Liver (tissue), 9 donors: ENCODE data around the gene OR2AJ1. TPM values are rescaled to one million over a fixed set of nuclear protein-coding genes. Genes with fewer than 3 reads are reported as not detected.

Experiments used
- DNase-seq: peaks from one replicate; pipeline ENCODE4 v3.0.0-alpha.2; 2017; ENCODE audit warnings: low spot score
- H3K27ac ChIP-seq, 2 donors: one replicate each; pipeline ENCODE4 v1.7.0; 2013; ENCODE audit warnings: inconsistent platforms in 2 of 2, low read length in 2 of 2, control low read depth in 1 of 2, low read depth in 1 of 2, mild to moderate bottlenecking in 1 of 2
- H3K27me3 ChIP-seq, 4 donors: one replicate each; pipeline versions ENCODE4 v1.6.1 to v1.7.0; 2013; ENCODE audit warnings: low read length in 3 of 4, inconsistent platforms in 1 of 4, mild to moderate bottlenecking in 1 of 4, moderate library complexity in 1 of 4; ENCODE audit not compliant: control insufficient read depth in 4 of 4, insufficient read depth in 4 of 4
- H3K36me3 ChIP-seq, 4 donors: one replicate each; pipeline versions ENCODE4 v1.6.1 to v1.7.0; 2013; ENCODE audit warnings: low read length in 3 of 4, mild to moderate bottlenecking in 3 of 4, low read depth in 1 of 4, moderate library complexity in 1 of 4; ENCODE audit not compliant: control insufficient read depth in 4 of 4, insufficient read depth in 3 of 4
- H3K4me1 ChIP-seq, 4 donors: one replicate each; pipeline versions ENCODE4 v1.6.1 to v1.7.0; 2013; ENCODE audit warnings: low read length in 3 of 4, mild to moderate bottlenecking in 3 of 4, moderate library complexity in 1 of 4; ENCODE audit not compliant: control insufficient read depth in 4 of 4, insufficient read depth in 4 of 4
- H3K4me3 ChIP-seq, 3 donors: one replicate each; pipeline versions ENCODE4 v1.6.1 to v1.7.0; 2013; ENCODE audit warnings: low read length in 3 of 3, control low read depth in 1 of 3, low read depth in 1 of 3, mild to moderate bottlenecking in 1 of 3
- H3K9ac ChIP-seq, 2 donors: one replicate each; pipeline ENCODE4 v1.7.0; 2013; ENCODE audit warnings: low read length in 2 of 2, mild to moderate bottlenecking in 2 of 2, moderate library complexity in 2 of 2, control low read depth in 1 of 2, low read depth in 1 of 2
- H3K9me3 ChIP-seq, 4 donors: one replicate each; pipeline versions ENCODE4 v1.6.1 to v1.7.0; 2013; ENCODE audit warnings: low read length in 3 of 4; ENCODE audit not compliant: control insufficient read depth in 4 of 4
- EGR1 ChIP-seq, 2 donors: IDR thresholded peaks; 2 replicates each; pipeline ENCODE4 v1.6.1; 2016 to 2018; ENCODE audit warnings: antibody characterized with exemption in 2 of 2, low read depth in 2 of 2
- FOXA1 ChIP-seq: IDR thresholded peaks from 2 replicates; pipeline ENCODE4 v1.6.1; 2016; ENCODE audit warnings: antibody characterized with exemption
- FOXA2 ChIP-seq: IDR thresholded peaks from 2 replicates; pipeline ENCODE4 v1.6.1; 2016; ENCODE audit warnings: antibody characterized with exemption
- GABPA ChIP-seq, 2 donors: IDR thresholded peaks in 1 of 2; conservative IDR thresholded peaks in 1 of 2; 2 replicates each; pipeline ENCODE4 v1.6.1; 2016; ENCODE audit warnings: antibody characterized with exemption in 2 of 2, mild to moderate bottlenecking in 1 of 2, moderate library complexity in 1 of 2
- HNF4A ChIP-seq, 2 donors: conservative IDR thresholded peaks; 2 replicates each; pipeline ENCODE4 v1.6.1; 2016; ENCODE audit warnings: antibody characterized with exemption in 2 of 2, mild to moderate bottlenecking in 2 of 2
- JUND ChIP-seq, 2 donors: IDR thresholded peaks; 2 replicates each; pipeline ENCODE4 v1.6.1; 2016; ENCODE audit warnings: antibody characterized with exemption in 2 of 2
- NR2F2 ChIP-seq: IDR thresholded peaks from 2 replicates; pipeline ENCODE4 v1.6.1; 2016; ENCODE audit warnings: antibody characterized with exemption
- RAD21 ChIP-seq, 2 donors: IDR thresholded peaks; 2 replicates each; pipeline ENCODE4 v1.6.1; 2016; ENCODE audit warnings: antibody characterized with exemption in 2 of 2, mild to moderate bottlenecking in 2 of 2
- RXRA ChIP-seq, 2 donors: IDR thresholded peaks; 2 replicates each; pipeline ENCODE4 v1.6.1; 2017 to 2018; ENCODE audit warnings: antibody characterized with exemption in 2 of 2, mild to moderate bottlenecking in 1 of 2
- SP1 ChIP-seq: IDR thresholded peaks from 2 replicates; pipeline ENCODE4 v1.6.1; 2018; ENCODE audit warnings: antibody characterized with exemption, mild to moderate bottlenecking
- TAF1 ChIP-seq: conservative IDR thresholded peaks from 2 replicates; pipeline ENCODE4 v1.6.1; 2016; ENCODE audit warnings: antibody characterized with exemption, mild to moderate bottlenecking
- YY1 ChIP-seq: IDR thresholded peaks from 2 replicates; pipeline ENCODE4 v1.6.1; 2016; ENCODE audit warnings: antibody characterized with exemption, mild to moderate bottlenecking
- WGBS: extraction: QIAGEN DNeasy Blood & Tissue Kit; methylation state at CpG from one replicate; pipeline ENCODE4 v1.1.7; 2013; 5-methylcytosine and 5-hydroxymethylcytosine counted together
- polyA plus RNA-seq, 2 donors: library from polyadenylated mRNA; stranded (reverse) in 1 of 2; unstranded in 1 of 2; fragments of 200-250 nt in 1 of 2; fragments of >200 nt in 1 of 2; fragmentation: Nextera tagmentation in 1 of 2; extraction: Ambion mirVana in 1 of 2; gene quantifications; one replicate each; pipeline versions ENCODE4 v1.2.1 to v1.2.3, GENCODE V29; 2013 to 2015
- total RNA-seq, 2 donors: library from RNA; depleted of rRNA; stranded (reverse); fragments of >200 nt; gene quantifications; one replicate each; pipeline ENCODE4 v1.2.3, GENCODE V29; 2014
- TF ChIP-seq, protein P1 (sequence below): IDR thresholded peaks from 2 replicates; pipeline ENCODE4 v1.6.1; 2016; ENCODE audit warnings: antibody characterized with exemption
- TF ChIP-seq, protein P2 (sequence below): IDR thresholded peaks from 2 replicates; pipeline ENCODE4 v1.6.1; 2016; ENCODE audit warnings: antibody characterized with exemption
- TF ChIP-seq, protein P3 (sequence below): IDR thresholded peaks from 2 replicates; pipeline ENCODE4 v1.6.1; 2016; ENCODE audit warnings: antibody characterized with exemption
- TF ChIP-seq, protein P4 (sequence below): IDR thresholded peaks from 2 replicates; pipeline ENCODE4 v1.6.1; 2016; ENCODE audit warnings: antibody characterized with exemption, mild to moderate bottlenecking
- TF ChIP-seq, protein P5 (sequence below): fragments of 150-350 bp; IDR thresholded peaks from 2 replicates; pipeline ENCODE4 v1.5.1; 2017; ENCODE audit warnings: improper control_type of control experiment, low read depth, low read length; ENCODE audit not compliant: missing input control
- donor health status: healthy.
- donor health status: healthy.
- donor health status: healthy.
- donor health status: healthy.
- donor health status: healthy.

Gene OR2AJ1
- total and polyA plus RNA-seq, 4 donors: not detected

DNA sequence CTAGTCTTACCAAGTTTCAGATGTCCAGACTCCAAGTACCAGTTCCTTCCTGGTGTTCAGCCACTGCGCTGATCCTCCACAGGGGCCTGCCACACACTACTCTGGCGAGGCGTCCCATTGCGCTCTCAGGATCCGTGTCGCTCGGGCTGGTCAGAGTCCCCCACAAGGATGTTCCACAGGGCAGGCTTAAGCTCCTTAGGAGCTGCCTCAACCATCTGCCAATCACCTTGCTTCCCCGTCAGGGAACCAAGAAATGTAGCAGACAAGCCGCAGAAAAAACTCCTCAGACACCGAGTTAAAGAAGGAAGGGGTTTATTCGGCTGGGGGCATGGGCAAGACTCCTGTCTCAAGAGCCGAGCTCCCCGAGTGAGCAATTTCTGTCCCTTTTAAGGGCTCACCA, 19.5 kb upstream of the OR2AJ1 start:
- DNase-seq: no peak
- Histone ChIP-seq H3K9ac (no peak overlapping the region), H3K4me3 (no peak overlapping the region), H3K9me3 (peaks cover 0 to 4% (median 0%) of the 10 kb centered on the region in 4 donors), H3K27me3 (no peaks in the 10 kb centered on the region), H3K27ac (no peak overlapping the region), H3K36me3 (no peaks in the 10 kb centered on the region), H3K4me1 (no peaks in the 10 kb centered on the region)
- WGBS: 86% methylated on average over 13 of the region's 13 CpGs
- TF ChIP-seq, protein P1, sequence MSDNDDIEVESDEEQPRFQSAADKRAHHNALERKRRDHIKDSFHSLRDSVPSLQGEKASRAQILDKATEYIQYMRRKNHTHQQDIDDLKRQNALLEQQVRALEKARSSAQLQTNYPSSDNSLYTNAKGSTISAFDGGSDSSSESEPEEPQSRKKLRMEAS: no peak
- no peak for TF ChIP-seq YY1
- TF ChIP-seq TAF1: no peak
- TF ChIP-seq, protein P2, sequence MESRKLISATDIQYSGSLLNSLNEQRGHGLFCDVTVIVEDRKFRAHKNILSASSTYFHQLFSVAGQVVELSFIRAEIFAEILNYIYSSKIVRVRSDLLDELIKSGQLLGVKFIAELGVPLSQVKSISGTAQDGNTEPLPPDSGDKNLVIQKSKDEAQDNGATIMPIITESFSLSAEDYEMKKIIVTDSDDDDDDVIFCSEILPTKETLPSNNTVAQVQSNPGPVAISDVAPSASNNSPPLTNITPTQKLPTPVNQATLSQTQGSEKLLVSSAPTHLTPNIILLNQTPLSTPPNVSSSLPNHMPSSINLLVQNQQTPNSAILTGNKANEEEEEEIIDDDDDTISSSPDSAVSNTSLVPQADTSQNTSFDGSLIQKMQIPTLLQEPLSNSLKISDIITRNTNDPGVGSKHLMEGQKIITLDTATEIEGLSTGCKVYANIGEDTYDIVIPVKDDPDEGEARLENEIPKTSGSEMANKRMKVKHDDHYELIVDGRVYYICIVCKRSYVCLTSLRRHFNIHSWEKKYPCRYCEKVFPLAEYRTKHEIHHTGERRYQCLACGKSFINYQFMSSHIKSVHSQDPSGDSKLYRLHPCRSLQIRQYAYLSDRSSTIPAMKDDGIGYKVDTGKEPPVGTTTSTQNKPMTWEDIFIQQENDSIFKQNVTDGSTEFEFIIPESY: no peak
- TF ChIP-seq EGR1 (IDR thresholded peaks at IDR 0.05; ENCODE audit: low read depth in 2 of 2): no peak
- TF ChIP-seq, protein P3, sequence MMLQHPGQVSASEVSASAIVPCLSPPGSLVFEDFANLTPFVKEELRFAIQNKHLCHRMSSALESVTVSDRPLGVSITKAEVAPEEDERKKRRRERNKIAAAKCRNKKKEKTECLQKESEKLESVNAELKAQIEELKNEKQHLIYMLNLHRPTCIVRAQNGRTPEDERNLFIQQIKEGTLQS: no peak
- TF ChIP-seq, protein P4, sequence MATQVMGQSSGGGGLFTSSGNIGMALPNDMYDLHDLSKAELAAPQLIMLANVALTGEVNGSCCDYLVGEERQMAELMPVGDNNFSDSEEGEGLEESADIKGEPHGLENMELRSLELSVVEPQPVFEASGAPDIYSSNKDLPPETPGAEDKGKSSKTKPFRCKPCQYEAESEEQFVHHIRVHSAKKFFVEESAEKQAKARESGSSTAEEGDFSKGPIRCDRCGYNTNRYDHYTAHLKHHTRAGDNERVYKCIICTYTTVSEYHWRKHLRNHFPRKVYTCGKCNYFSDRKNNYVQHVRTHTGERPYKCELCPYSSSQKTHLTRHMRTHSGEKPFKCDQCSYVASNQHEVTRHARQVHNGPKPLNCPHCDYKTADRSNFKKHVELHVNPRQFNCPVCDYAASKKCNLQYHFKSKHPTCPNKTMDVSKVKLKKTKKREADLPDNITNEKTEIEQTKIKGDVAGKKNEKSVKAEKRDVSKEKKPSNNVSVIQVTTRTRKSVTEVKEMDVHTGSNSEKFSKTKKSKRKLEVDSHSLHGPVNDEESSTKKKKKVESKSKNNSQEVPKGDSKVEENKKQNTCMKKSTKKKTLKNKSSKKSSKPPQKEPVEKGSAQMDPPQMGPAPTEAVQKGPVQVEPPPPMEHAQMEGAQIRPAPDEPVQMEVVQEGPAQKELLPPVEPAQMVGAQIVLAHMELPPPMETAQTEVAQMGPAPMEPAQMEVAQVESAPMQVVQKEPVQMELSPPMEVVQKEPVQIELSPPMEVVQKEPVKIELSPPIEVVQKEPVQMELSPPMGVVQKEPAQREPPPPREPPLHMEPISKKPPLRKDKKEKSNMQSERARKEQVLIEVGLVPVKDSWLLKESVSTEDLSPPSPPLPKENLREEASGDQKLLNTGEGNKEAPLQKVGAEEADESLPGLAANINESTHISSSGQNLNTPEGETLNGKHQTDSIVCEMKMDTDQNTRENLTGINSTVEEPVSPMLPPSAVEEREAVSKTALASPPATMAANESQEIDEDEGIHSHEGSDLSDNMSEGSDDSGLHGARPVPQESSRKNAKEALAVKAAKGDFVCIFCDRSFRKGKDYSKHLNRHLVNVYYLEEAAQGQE: no peak
- TF ChIP-seq NR2F2: no peak
- TF ChIP-seq FOXA1: no peak
- TF ChIP-seq HNF4A (conservative IDR thresholded peaks at IDR 0.05): no peak
- no peak for TF ChIP-seq FOXA2
- no peak for TF ChIP-seq SP1
- no peak for TF ChIP-seq RAD21 (IDR thresholded peaks at IDR 0.05)
- TF ChIP-seq JUND (IDR thresholded peaks at IDR 0.05): no peak

DNA sequence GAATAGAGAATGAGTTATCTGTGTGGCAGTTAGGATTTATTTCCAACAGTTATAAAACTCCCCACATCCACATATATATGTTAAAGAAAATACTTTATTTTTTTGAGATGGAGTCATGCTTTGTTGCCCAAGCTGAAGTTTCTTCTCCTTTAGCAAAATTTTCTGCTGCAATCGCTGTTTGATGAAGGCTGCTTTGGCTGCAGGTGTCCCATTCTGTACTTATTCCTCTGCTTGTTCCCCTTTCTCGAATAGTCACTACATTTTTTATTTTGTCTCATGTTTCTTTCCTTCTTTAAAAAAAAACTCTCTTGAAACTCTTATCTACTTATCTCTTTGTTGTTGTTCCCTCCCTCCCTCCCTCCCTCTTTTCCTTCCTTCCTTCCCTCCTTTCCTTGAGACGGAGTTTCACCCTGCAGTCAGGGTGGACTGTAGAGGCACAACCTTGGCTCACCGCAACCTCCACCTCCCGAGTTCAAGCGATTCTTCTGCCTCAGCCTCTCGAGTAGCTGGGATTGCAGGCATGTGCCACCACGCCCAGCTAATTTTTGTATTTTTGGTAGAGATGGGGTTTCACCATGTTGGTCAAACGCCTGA, 18.7 kb upstream of the OR2AJ1 start:
- no peak overlapping the region for H3K4me3 ChIP-seq
- no peak overlapping the region for H3K9ac ChIP-seq
- no peak overlapping the region for H3K27ac ChIP-seq
- no peaks in the 10 kb centered on the region for H3K27me3 ChIP-seq
- WGBS: 59% methylated on average over 9 of the region's 9 CpGs
- peaks cover 0 to 4% (median 0%) of the 10 kb centered on the region in 4 donors for H3K9me3 ChIP-seq
- no peaks in the 10 kb centered on the region for H3K4me1 ChIP-seq
- H3K36me3 ChIP-seq: no peaks in the 10 kb centered on the region
- no peak for TF ChIP-seq FOXA2
- TF ChIP-seq GABPA (IDR thresholded peaks at IDR 0.05 in 1 of 2, conservative IDR thresholded peaks at IDR 0.05 in 1 of 2): no peak
- no peak for TF ChIP-seq HNF4A (conservative IDR thresholded peaks at IDR 0.05)
- TF ChIP-seq SP1: no peak
- no peak for TF ChIP-seq RAD21 (IDR thresholded peaks at IDR 0.05)
- no peak for TF ChIP-seq YY1
- TF ChIP-seq, protein P5, sequence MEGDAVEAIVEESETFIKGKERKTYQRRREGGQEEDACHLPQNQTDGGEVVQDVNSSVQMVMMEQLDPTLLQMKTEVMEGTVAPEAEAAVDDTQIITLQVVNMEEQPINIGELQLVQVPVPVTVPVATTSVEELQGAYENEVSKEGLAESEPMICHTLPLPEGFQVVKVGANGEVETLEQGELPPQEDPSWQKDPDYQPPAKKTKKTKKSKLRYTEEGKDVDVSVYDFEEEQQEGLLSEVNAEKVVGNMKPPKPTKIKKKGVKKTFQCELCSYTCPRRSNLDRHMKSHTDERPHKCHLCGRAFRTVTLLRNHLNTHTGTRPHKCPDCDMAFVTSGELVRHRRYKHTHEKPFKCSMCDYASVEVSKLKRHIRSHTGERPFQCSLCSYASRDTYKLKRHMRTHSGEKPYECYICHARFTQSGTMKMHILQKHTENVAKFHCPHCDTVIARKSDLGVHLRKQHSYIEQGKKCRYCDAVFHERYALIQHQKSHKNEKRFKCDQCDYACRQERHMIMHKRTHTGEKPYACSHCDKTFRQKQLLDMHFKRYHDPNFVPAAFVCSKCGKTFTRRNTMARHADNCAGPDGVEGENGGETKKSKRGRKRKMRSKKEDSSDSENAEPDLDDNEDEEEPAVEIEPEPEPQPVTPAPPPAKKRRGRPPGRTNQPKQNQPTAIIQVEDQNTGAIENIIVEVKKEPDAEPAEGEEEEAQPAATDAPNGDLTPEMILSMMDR: no peak
- TF ChIP-seq, protein P4: no peak
- no peak for TF ChIP-seq NR2F2
- no peak for TF ChIP-seq JUND (IDR thresholded peaks at IDR 0.05)
- TF ChIP-seq, protein P3: no peak
- TF ChIP-seq RXRA (IDR thresholded peaks at IDR 0.05): no peak
- DNase-seq: no peak
